NCI-H2196 treated with DMSO at 0.1 percent for 48 hours (cell line): ENCODE measurements around the gene BBX.
A peak's percentile ranks its signal among the peaks of the same experiment; 100 is the strongest.

Experiments
- DNase-seq: peaks from one replicate; lab custom pipeline; 2025; ENCODE audit not compliant: unreplicated experiment; lab: John Stamatoyannopoulos, UW

Gene BBX

DNA sequence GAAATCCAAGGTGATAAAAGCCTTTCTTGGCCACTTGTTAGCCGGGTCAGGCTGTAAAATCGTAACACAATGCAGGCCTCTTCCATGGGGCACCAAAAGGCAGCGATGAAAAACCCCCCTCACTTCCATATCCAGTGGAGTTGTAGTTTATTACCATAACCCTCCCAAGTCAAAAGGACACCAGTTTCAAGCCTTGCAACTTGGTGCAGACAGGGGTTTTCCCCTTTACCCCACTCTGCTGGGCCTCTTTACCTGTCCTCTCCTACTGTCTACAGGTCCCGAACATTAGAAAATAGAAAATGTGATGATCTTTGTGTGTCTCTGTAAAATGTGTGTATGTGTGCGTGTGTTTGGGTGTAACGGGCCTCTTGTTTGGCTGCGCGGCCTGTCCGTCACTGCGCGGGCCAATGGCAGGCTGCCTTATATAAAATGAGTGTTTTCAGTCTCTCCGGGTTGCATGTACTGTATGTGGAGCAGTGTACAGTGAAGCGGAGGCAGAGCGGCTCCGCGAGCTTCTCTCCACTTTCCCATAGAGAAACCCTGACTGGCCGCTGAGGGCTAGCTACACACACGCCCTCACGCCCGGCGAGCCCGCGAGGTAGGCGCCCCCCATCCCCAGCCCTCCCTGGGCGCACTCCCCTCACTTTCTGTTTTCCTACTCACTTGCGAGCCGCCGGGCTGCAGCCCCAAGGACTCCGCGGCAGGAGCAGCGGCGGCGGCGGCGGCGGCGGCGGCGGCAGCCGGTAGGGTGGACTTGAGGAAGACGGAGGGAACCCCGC is at the start of gene BBX:
TSS of gene BBX (plus strand) at position 453 of the 779 bp plus-strand sequence. CDS start 187,499 bp downstream, outside the sequence.
- peak; percentile 71 for DNase-seq

DNA sequence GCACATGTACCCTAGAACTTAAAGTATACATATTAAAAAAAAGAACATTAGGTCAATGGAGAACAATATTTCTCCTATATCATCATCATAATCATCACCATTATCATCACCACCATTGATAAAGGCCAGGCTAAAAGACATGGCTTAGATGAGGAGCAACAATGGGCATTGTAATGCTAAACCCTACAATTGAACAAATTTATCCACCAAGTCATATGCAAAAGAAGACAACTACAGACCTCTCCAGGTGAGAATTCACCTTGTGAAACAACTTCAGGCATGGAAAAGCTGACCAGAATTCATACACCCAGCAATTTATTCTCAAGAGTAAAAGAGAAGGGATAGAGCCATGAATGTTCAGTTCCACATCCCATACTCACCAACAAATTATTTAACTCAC is 46.3 kb upstream of the BBX start:
- DNase-seq, result no peak

GRCh38 chr3:107487490-107487889 is 35.3 kb upstream of the BBX start:
- DNase-seq, result no peak

GRCh38 chr3:107488942-107489341 is 33.8 kb upstream of the BBX start:
- DNase-seq, result no peak

- no peak for DNase-seq
Measured at GRCh38 chr3:107493134-107493533, 29.6 kb upstream of the BBX start.

DNA sequence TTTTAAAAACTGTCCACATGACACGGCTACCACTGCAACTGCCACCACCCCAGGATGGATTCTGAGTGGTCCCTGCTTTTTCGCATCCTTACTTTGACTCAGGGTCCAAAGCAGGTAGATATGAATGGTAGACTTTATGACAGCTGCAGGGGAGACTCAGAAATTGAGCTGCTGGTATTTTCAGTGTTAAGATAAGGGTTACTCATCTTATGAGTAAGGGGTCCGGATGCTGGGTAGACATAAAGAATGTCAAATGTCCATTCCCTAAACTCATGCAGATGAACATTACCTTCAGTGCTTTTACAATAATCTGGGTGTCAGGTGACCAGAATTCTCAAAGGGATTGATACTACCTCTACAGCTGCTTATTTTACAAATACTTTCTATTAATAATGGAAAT is 25.9 kb upstream of the BBX start:
- DNase-seq, result no peak

- DNase-seq, result no peak
Measured at GRCh38 chr3:107498646-107499045, 24.1 kb upstream of the BBX start.

DNA sequence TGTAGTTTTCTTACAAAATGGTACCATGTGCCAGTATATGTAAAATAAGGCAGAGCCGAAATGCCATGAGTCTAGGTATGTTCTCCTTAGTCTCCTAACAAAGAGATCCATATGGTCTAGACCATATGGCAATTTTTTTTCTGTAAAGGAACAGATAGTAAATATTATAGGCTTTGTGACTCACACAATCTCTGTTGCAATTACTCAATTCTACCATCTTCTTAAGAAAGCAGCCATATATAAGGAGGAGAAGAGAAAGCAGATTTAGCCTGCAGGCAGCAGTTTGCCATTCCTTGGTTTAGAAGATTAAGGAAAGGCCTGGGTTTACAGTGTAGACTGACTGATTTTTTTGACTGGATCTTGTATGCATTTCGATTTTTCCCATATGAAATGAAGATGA is 16.3 kb upstream of the BBX start:
- no peak for DNase-seq

DNA sequence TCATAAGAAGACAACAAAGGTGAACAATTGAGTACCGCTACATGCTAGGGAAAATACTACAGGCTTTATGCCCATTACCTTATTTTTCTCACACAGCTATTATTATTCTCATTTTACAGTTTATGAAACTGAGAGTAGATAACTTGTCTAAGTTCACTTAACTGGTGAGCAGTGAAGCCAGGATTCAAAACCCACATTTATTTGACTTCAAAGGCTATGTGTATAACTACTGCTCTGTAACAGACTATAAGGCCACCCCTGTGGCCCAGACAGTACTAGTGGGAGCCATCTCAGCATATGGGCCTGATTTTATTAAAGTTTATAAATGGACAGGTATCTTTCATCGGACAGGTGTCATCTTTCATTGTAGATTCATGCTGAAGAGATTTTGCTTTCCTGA is 14.4 kb upstream of the BBX start:
- no peak for DNase-seq

DNA sequence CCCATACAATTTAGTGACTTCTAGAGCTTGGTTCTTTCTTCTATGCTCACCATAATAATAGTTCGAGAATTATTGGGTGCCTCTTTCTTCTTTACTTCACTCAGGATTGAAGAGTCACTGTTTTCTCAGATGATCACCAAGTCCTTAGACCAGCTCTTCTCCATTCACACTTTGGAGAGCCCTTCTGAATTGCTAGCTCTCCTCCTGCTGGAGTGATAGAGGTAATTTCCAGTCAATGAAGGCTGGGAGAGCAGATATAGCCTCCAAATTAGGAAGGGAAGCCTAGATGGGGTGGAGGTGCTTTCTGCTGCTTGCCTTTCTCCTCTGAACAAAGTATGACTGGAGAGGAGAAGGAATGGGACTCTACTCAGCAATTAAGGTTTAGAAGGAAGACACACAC is 10.7 kb upstream of the BBX start:
- no peak for DNase-seq

GRCh38 chr3:107514453-107514852 is 8.3 kb upstream of the BBX start:
- DNase-seq, result no peak

DNA sequence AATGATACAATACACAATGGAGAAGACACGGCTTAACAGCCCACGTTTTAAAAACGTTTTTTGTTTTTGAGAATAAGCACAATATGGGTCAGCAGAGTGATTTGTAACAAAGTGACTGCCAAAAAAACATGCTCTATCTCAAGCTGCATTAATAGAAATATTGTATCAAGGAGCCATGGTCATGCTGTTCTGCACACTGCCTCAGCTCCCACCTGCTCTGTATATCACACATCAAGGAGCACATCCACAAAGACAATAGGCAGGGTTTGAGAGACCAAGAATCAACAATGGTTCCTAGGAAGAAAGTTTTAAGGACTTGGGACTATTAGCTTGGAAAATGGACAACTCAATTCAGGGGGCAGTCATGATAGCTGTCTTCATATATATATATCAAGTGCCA is 6.3 kb upstream of the BBX start:
- no peak for DNase-seq

DNA sequence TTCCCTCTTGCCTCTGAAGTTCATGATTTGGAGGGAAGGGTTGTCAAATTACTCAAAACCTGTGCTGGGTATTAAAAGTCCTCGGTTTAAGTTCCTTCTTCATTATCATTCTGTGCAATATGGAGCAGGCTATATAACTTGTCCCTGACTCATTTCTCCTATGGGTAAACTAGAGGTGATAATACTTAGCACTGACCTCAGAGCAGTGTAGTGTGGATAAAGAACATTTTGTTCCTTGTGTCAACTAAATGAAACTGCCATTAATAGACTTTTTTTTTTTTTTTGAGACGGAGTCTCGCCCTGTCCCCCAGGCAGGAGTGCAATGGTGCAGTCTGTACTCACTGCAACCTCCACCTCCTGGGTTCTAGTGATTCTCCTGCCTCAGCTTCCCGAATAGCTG is 2.2 kb upstream of the BBX start:
- DNase-seq, result no peak

- no peak for DNase-seq
Measured at GRCh38 chr3:107521469-107522059, 1.2 kb upstream of the BBX start.

- no peak for DNase-seq
Measured at GRCh38 chr3:107523289-107523538, 452 bp downstream of the BBX start.

DNA sequence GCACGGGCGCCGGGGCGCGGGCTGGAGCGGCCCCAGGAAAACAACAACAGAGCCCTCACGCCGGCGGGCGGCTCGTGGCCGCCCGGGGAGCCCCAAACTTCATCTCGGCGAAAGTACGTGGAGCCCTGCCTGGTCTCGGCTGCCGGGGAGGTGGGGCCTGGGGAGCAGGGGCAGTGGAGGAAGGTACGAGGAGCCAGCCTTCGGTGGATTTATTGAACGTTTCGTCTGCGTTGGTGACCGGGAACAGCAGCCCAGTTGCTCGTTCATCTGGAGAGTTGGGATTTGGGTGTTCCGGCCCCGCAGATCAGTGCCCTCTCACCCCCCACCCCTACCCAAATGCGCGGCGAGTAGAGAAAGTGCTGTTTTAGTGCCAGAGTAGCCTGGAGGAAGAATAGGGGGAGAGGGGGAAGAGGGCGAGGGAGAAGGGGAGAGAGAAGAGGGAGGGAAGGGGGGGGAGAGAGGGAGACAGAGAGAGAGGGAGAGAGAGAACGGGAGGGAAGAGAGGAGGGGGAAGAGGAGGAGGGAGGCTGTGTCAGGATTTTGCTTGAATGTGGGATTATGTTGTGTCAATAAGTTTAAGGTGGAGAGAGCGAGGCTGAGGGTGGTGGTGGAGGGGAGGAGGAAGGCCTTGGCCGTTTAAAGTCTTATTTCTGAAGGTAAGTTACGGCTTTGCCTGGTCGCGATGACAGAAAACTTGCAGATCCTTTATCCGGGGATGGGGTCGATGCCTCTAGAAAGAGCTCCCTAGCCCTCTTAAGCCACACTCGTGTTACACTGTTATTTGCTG is 970 bp downstream of the BBX start:
- DNase-seq, result no peak

- no peak for DNase-seq
Measured at GRCh38 chr3:107524326-107524840, 1.6 kb downstream of the BBX start.

- no peak for DNase-seq
Measured at GRCh38 chr3:107524841-107525643, 2.3 kb downstream of the BBX start.

DNA sequence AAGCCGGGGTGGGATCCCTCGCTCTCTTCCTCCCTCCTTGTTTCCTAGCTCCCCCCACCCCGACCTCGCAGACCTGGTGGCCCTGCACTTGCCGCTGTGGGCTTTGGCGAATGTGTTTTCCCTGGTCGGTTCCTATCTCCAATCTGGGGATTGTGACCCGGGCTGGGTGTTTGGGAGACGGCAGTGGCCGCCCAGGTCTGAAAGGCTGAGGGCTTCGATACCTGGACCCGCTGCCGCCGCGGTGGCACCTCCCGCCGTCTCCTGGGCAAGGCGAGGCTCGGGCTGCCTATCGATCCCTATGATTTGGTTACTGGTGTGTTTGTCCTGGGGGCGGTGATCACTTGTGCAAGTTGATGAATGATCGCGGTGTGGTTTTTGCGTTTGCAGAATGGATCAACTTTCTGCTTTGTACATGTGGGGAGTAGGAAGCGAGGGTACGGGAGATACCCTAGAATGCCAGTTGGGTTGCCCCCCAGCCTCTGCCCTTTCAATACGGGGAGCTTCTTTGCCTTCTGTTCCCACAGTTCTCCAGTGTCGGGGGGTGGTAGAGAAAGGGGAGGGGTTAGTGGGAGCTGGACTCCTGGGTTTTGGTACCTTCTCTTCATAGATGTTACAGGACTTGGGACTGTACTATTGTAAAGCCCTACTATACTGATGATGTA is 3.0 kb downstream of the BBX start:
- DNase-seq, result no peak

DNA sequence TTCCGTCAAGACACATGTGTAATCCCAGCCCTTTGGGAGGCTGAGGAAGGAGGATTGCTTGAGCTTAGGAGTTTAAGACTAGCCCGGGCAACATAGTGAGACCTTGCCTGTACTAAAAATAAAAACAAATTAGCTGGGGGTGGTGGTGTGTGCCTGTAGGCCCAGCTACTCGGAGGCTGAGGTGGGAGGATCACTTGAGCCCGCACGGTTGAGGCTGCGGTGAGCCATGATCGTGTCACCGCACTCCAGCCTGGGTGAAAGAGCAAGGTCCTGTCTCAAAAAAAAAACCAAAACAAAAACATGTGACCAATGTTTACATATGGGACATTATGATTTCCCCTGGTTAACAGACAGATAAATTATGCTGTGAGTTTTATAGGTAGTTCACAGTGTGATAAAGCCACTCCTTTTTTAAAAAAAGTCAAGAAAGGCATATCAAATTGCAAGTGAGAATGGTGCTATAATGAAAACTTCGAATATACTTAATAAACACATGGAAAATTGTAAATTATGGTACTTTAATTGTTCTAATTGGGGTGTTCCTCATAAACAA is 9.2 kb downstream of the BBX start:
- no peak for DNase-seq

DNA sequence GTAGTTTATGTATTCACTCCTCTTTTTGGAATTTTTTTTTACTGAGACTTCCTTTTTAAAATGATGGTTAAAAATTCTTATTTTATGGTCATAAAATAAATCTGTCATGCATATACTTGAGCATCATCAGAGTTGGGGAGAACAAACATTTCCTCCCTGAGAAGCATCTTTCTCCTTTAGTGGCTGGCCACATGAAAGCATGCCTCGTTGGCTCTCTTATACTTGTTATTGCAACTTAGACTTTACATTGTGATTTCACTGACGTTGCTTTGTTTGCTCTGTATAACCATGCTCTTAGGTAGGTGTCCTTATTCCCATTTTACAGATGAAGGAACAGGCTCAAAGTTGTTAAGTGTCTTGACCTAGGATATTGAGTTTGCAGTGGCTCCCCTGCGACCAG is 18.1 kb downstream of the BBX start:
- no peak for DNase-seq
